BLaER1 treated with 17β-estradiol and CSF1 and Interleukin-3, amounts not matched to agents 10 nM and 100 nM (cell line): ENCODE data around the gene ASCL2.

Source experiments
- H3K27ac ChIP-seq, 11 experiments: shearing (Covaris generic); formaldehyde crosslinking; 2 replicates each; pipeline ENCODE4 v1.8.1; 2022
- H3K27me3 ChIP-seq, 11 experiments: shearing (Covaris generic); formaldehyde crosslinking; 2 replicates each; pipeline ENCODE4 v1.8.1; 2022
- H3K36me3 ChIP-seq, 11 experiments: shearing (Covaris generic); formaldehyde crosslinking; 2 replicates each; pipeline ENCODE4 v1.8.1; 2022
- H3K4me1 ChIP-seq, 10 experiments: shearing (Covaris generic); formaldehyde crosslinking; 2 replicates each; pipeline ENCODE4 v1.8.1; 2022
- H3K4me2 ChIP-seq, 11 experiments: shearing (Covaris generic); formaldehyde crosslinking; 2 replicates each; pipeline ENCODE4 v1.8.1; 2022
- H3K4me3 ChIP-seq, 10 experiments: shearing (Covaris generic); formaldehyde crosslinking; 2 replicates each; pipeline ENCODE4 v1.8.1; 2022
- H3K9ac ChIP-seq, 11 experiments: shearing (Covaris generic); formaldehyde crosslinking; 2 replicates each; pipeline ENCODE4 v1.8.1; 2022
- H3K9me3 ChIP-seq, 11 experiments: shearing (Covaris generic); formaldehyde crosslinking; replicated peaks in 1 of 11; 2 replicates each; pipeline ENCODE4 v1.8.1; 2022
- H4K20me1 ChIP-seq, 11 experiments: shearing (Covaris generic); formaldehyde crosslinking; 2 replicates each; pipeline ENCODE4 v1.8.1; 2022
- Cebpa-rat ChIP-seq, 11 experiments: shearing (Covaris generic); IDR thresholded peaks; 2 replicates each; pipeline ENCODE4 v1.8.1; 2022

The ASCL2 gene

GRCh38 chr11:2305788-2306451 is 35.5 kb upstream of the ASCL2 start:
- TF ChIP-seq Cebpa-rat (IDR thresholded peaks at IDR 0.05) = no peak
- no peaks in the 10 kb centered on the region for H3K36me3 ChIP-seq
- H3K27me3 ChIP-seq = peaks cover 0 to 6% (median 0%) of the 10 kb centered on the region in 11 experiments; a peak in 2 of 22 replicates
- peaks cover 63 to 71% (median 67%) of the 10 kb centered on the region in 10 experiments for H3K4me1 ChIP-seq
- H4K20me1 ChIP-seq = peaks cover 0 to 9% (median 0%) of the 10 kb centered on the region in 11 experiments; a peak in 4 of 22 replicates
- peak overlapping the region in 10 of 11 experiments; percentile 4 to 70 (median 53); a peak in 16 of 22 replicates for H3K9ac ChIP-seq
- H3K4me2 ChIP-seq = peak overlapping the region; percentile 47 to 100 (median 83)
- no peaks in the 10 kb centered on the region for H3K9me3 ChIP-seq
- peak overlapping the region in 9 of 11 experiments; percentile 4 to 71 (median 51); a peak in 14 of 22 replicates for H3K27ac ChIP-seq
- peak overlapping the region in 5 of 10 experiments; percentile 8 to 46 (median 27); a peak in 4 of 20 replicates for H3K4me3 ChIP-seq

- H3K9ac ChIP-seq = peak overlapping the region in 10 of 11 experiments; percentile 19 to 76 (median 36); a peak in 13 of 22 replicates
- peak overlapping the region; percentile 47 to 100 (median 83) for H3K4me2 ChIP-seq
- H3K27me3 ChIP-seq = peaks cover 0 to 11% (median 0%) of the 10 kb centered on the region in 11 experiments; a peak in 4 of 22 replicates
- H3K27ac ChIP-seq = peak overlapping the region in 3 of 11 experiments; percentile 21 to 33 (median 31); a peak in 3 of 22 replicates
- peak overlapping the region in 4 of 10 experiments; percentile 5 to 46 (median 23); a peak in 2 of 20 replicates for H3K4me3 ChIP-seq
- no peak for TF ChIP-seq Cebpa-rat (IDR thresholded peaks at IDR 0.05)
- H3K36me3 ChIP-seq = no peaks in the 10 kb centered on the region
- peaks cover 70 to 78% (median 73%) of the 10 kb centered on the region in 10 experiments for H3K4me1 ChIP-seq
- H3K9me3 ChIP-seq = no peaks in the 10 kb centered on the region
- H4K20me1 ChIP-seq = peaks cover 0 to 15% (median 0%) of the 10 kb centered on the region in 11 experiments; a peak in 4 of 22 replicates
These were observed 34.9 kb upstream of the ASCL2 start for GRCh38 chr11:2305140-2305778.

- no peak for TF ChIP-seq Cebpa-rat (IDR thresholded peaks at IDR 0.05)
- H3K9me3 ChIP-seq = no peaks in the 10 kb centered on the region
- H3K4me2 ChIP-seq = peak overlapping the region in 10 of 11 experiments; percentile 47 to 100 (median 94); a peak in 15 of 22 replicates
- peaks cover 0 to 11% (median 0%) of the 10 kb centered on the region in 11 experiments; a peak in 4 of 22 replicates for H3K27me3 ChIP-seq
- peak overlapping the region in 10 of 11 experiments; percentile 19 to 76 (median 36); a peak in 14 of 22 replicates for H3K9ac ChIP-seq
- H3K4me3 ChIP-seq = peak overlapping the region in 2 of 10 experiments; percentile 71 to 74; a peak in 2 of 20 replicates
- peaks cover 0 to 15% (median 0%) of the 10 kb centered on the region in 11 experiments; a peak in 6 of 22 replicates for H4K20me1 ChIP-seq
- H3K4me1 ChIP-seq = peaks cover 73 to 82% (median 76%) of the 10 kb centered on the region in 10 experiments
- H3K36me3 ChIP-seq = peaks cover 0 to 1% (median 0%) of the 10 kb centered on the region in 11 experiments; a peak in 2 of 22 replicates
- H3K27ac ChIP-seq = peak overlapping the region in 3 of 11 experiments; percentile 21 to 33 (median 31); a peak in 3 of 22 replicates
These were observed 34.2 kb upstream of the ASCL2 start for GRCh38 chr11:2304506-2305139.

- no peak for TF ChIP-seq Cebpa-rat (IDR thresholded peaks at IDR 0.05)
These were observed 33.5 kb upstream of the ASCL2 start for GRCh38 chr11:2303627-2304505.

GRCh38 chr11:2302896-2303626 is 32.7 kb upstream of the ASCL2 start:
- Histone ChIP-seq H3K27ac (peak overlapping the region in 9 of 11 experiments; percentile 43 to 78 (median 64); a peak in 15 of 22 replicates), H4K20me1 (peaks cover 0 to 27% (median 5%) of the 10 kb centered on the region in 11 experiments; a peak in 11 of 22 replicates), H3K4me3 (peak overlapping the region in 7 of 10 experiments; percentile 40 to 74 (median 65); a peak in 14 of 20 replicates), H3K9ac (peak overlapping the region; percentile 29 to 76 (median 67); a peak in 21 of 22 replicates), H3K4me2 (peak overlapping the region; percentile 81 to 100 (median 97)), H3K4me1 (peaks cover 82 to 97% (median 89%) of the 10 kb centered on the region in 10 experiments), H3K36me3 (peaks cover 0 to 17% (median 0%) of the 10 kb centered on the region in 11 experiments; a peak in 8 of 22 replicates), H3K9me3 (no peaks in the 10 kb centered on the region), H3K27me3 (peaks cover 0 to 11% (median 0%) of the 10 kb centered on the region in 11 experiments; a peak in 4 of 22 replicates)
- no peak for TF ChIP-seq Cebpa-rat (IDR thresholded peaks at IDR 0.05)

More at GRCh38 chr11:2303627-2304505, 33.5 kb upstream of the ASCL2 start:
- peaks cover 0 to 9% (median 0%) of the 10 kb centered on the region in 11 experiments; a peak in 6 of 22 replicates for H3K36me3 ChIP-seq
- peak overlapping the region in 10 of 11 experiments; percentile 13 to 76 (median 68); a peak in 14 of 22 replicates for H3K9ac ChIP-seq
- H3K27ac ChIP-seq = peak overlapping the region in 4 of 11 experiments; percentile 19 to 78 (median 54); a peak in 6 of 22 replicates
- peak overlapping the region; percentile 81 to 100 (median 97); a peak in 21 of 22 replicates for H3K4me2 ChIP-seq
- no peaks in the 10 kb centered on the region for H3K9me3 ChIP-seq
- peaks cover 80 to 89% (median 84%) of the 10 kb centered on the region in 10 experiments for H3K4me1 ChIP-seq
- H3K4me3 ChIP-seq = peak overlapping the region in 6 of 10 experiments; percentile 50 to 74 (median 66); a peak in 10 of 20 replicates
- H3K27me3 ChIP-seq = peaks cover 0 to 11% (median 0%) of the 10 kb centered on the region in 11 experiments; a peak in 4 of 22 replicates
- peaks cover 0 to 19% (median 2%) of the 10 kb centered on the region in 11 experiments; a peak in 10 of 22 replicates for H4K20me1 ChIP-seq

GRCh38 chr11:2302306-2302895 is 32.0 kb upstream of the ASCL2 start:
- Histone ChIP-seq H3K4me1 (peaks cover 77 to 92% (median 83%) of the 10 kb centered on the region in 10 experiments), H3K4me2 (peak overlapping the region; percentile 81 to 100 (median 97)), H4K20me1 (peaks cover 0 to 33% (median 5%) of the 10 kb centered on the region in 11 experiments; a peak in 11 of 22 replicates), H3K4me3 (peak overlapping the region in 9 of 10 experiments; percentile 2 to 74 (median 58); a peak in 15 of 20 replicates), H3K36me3 (peaks cover 0 to 23% (median 0%) of the 10 kb centered on the region in 11 experiments; a peak in 8 of 22 replicates), H3K27me3 (peaks cover 0 to 11% (median 0%) of the 10 kb centered on the region in 11 experiments; a peak in 4 of 22 replicates), H3K27ac (peak overlapping the region; percentile 21 to 78 (median 60); a peak in 19 of 22 replicates), H3K9ac (peak overlapping the region; percentile 29 to 76 (median 67); a peak in 21 of 22 replicates), H3K9me3 (no peaks in the 10 kb centered on the region)
- TF ChIP-seq Cebpa-rat (IDR thresholded peaks at IDR 0.05) = no peak
